CD4-positive, alpha-beta T cell treated with Interleukin-6 at 100 ng/mL for 8 hours (primary cell): ENCODE results near the gene VRK3.
"Not testable (repeated sequence)": the region's sequence is repeated elsewhere in the genome, so short reads cannot be mapped to it uniquely, and the experiment has no call there.

ENCODE experiments used
- DNase-seq: peaks from one replicate; pipeline ENCODE4 v3.0.0-alpha.2; 2020; ENCODE audit warnings: mixed read lengths, low spot score

VRK3 gene

GRCh38 chr19:49988007-49988406, 37.2 kb downstream of the VRK3 start:
- no peak for DNase-seq

GRCh38 chr19:49987159-49987698, 37.9 kb downstream of the VRK3 start:
- DNase-seq: peak; percentile 60

GRCh38 chr19:49986354-49986753, 38.8 kb downstream of the VRK3 start:
- no peak for DNase-seq

- DNase-seq: no peak
Observed at GRCh38 chr19:49985871-49986270, 39.3 kb downstream of the VRK3 start.

- DNase-seq: no peak
Observed at GRCh38 chr19:49984491-49984890, 40.7 kb downstream of the VRK3 start.

- DNase-seq: peak; percentile 70
Observed at GRCh38 chr19:49983645-49984229, 41.4 kb downstream of the VRK3 start.

GRCh38 chr19:49981603-49982593, 43.3 kb downstream of the VRK3 start:
- no peak for DNase-seq

GRCh38 chr19:49978324-49978723, 46.8 kb downstream of the VRK3 start:
- no peak for DNase-seq

GRCh38 chr19:49977881-49978280, 47.3 kb downstream of the VRK3 start:
- DNase-seq: no peak

- DNase-seq: no peak
Observed at GRCh38 chr19:49977076-49977475, 48.1 kb downstream of the VRK3 start.

GRCh38 chr19:49976496-49976895, 48.7 kb downstream of the VRK3 start:
- DNase-seq: no peak

- DNase-seq: no peak
Observed at GRCh38 chr19:49975051-49975450, 50.1 kb downstream of the VRK3 start.

GRCh38 chr19:49973987-49974386, 51.2 kb downstream of the VRK3 start:
- DNase-seq: no peak

- DNase-seq: no peak
Observed at GRCh38 chr19:49972841-49973240, 52.3 kb downstream of the VRK3 start.

- no peak for DNase-seq
Observed at GRCh38 chr19:49971991-49972411, 53.2 kb downstream of the VRK3 start.

GRCh38 chr19:49969355-49969754, 55.8 kb downstream of the VRK3 start:
- DNase-seq: not testable (repeated sequence)

GRCh38 chr19:49968279-49968922, 56.8 kb downstream of the VRK3 start:
- DNase-seq: no peak

- DNase-seq: not testable (repeated sequence)
Observed at GRCh38 chr19:49960980-49961379, 64.2 kb downstream of the VRK3 start, which contains the start of gene SIGLEC11. Gene SIGLEC11 (minus strand): TSS chr19:49961172. CDS start chr19:49961081, 91 bp downstream.

- not testable (repeated sequence) for DNase-seq
Observed at GRCh38 chr19:49959892-49960291, 65.3 kb downstream of the VRK3 start.

- not testable (repeated sequence) for DNase-seq
Observed at GRCh38 chr19:49958596-49958995, 66.6 kb downstream of the VRK3 start.

- DNase-seq: not testable (repeated sequence)
Observed at GRCh38 chr19:49958144-49958543, 67.0 kb downstream of the VRK3 start.

- DNase-seq: no peak
Observed at GRCh38 chr19:49957262-49957915, 67.8 kb downstream of the VRK3 start.
